Lung (tissue), 12 donors: ENCODE measurements around the gene CLRN1. TPM values are rescaled to one million over a fixed set of nuclear protein-coding genes. Genes with fewer than 3 reads are reported as not detected.
A peak's percentile ranks its signal among the peaks of the same experiment; 100 is the strongest.

Source experiments
- ATAC-seq: fragments of 200-7000 bp; cut with Tn5 transposase; one replicate; pipeline ENCODE4 v1.9.1; 2020; ENCODE audit warnings: moderate number of reproducible peaks; ENCODE audit not compliant: insufficient read depth, low FRiP score
- DNase-seq, 3 donors: peaks; one replicate each; pipeline ENCODE4 v3.0.0-alpha.2; 2013 to 2017
- H3K27ac ChIP-seq, 2 donors: one replicate each; pipeline ENCODE4 v1.5.1; 2013; ENCODE audit warnings: mild to moderate bottlenecking in 2 of 2, moderate library complexity in 2 of 2, control low read depth in 1 of 2, inconsistent platforms in 1 of 2, low read depth in 1 of 2, low read length in 1 of 2
- H3K27me3 ChIP-seq, 3 donors: one replicate each; pipeline ENCODE4 v1.5.1; 2013; ENCODE audit warnings: low read length in 2 of 3; ENCODE audit not compliant: control insufficient read depth in 3 of 3, insufficient read depth in 3 of 3
- H3K36me3 ChIP-seq, 4 donors: one replicate each; pipeline ENCODE4 v1.5.1; 2013; ENCODE audit warnings: low read length in 4 of 4, mild to moderate bottlenecking in 1 of 4, moderate library complexity in 1 of 4; ENCODE audit not compliant: control insufficient read depth in 4 of 4, insufficient read depth in 4 of 4
- H3K4me1 ChIP-seq, 5 donors: one replicate each; pipeline ENCODE4 v1.5.1; 2013; ENCODE audit warnings: low read length in 5 of 5, mild to moderate bottlenecking in 2 of 5, moderate library complexity in 1 of 5; ENCODE audit not compliant: control insufficient read depth in 5 of 5, insufficient read depth in 5 of 5
- H3K4me3 ChIP-seq: one replicate; pipeline ENCODE4 v1.5.1; 2013; ENCODE audit warnings: mild to moderate bottlenecking, control low read depth, moderate library complexity
- H3K9ac ChIP-seq, 2 donors: one replicate each; pipeline ENCODE4 v1.5.1; 2013; ENCODE audit warnings: low read length in 2 of 2, control low read depth in 1 of 2; ENCODE audit not compliant: insufficient read depth in 1 of 2
- H3K9me3 ChIP-seq, 4 donors: one replicate each; pipeline ENCODE4 v1.5.1; 2013; ENCODE audit warnings: low read length in 3 of 4, mild to moderate bottlenecking in 1 of 4, moderate library complexity in 1 of 4; ENCODE audit not compliant: control insufficient read depth in 4 of 4, insufficient read depth in 3 of 4
- WGBS, 2 donors: extraction: QIAGEN DNeasy Blood & Tissue Kit; methylation state at CpG; one replicate each; pipeline ENCODE4 v1.1.7; 2013; 5-methylcytosine and 5-hydroxymethylcytosine counted together
- polyA plus RNA-seq, 2 donors: library from polyadenylated mRNA; stranded (reverse); fragments of 200-250 nt; gene quantifications; one replicate each; pipeline ENCODE4 v1.2.1, GENCODE V29; 2013
- total RNA-seq, 2 donors: library from RNA; depleted of rRNA in 1 of 2; stranded (reverse); fragments of >200 nt in 1 of 2; gene quantifications; one replicate each; pipeline ENCODE4 v1.2.1, GENCODE V29; 2014 to 2021
- TF ChIP-seq, protein P1 (sequence below): IDR thresholded peaks from 2 replicates; pipeline ENCODE4 v1.5.1; 2012; ENCODE audit warnings: mild to moderate bottlenecking; ENCODE audit errors: control extremely low read depth, extremely low read depth
- donor health status: control.
- donor health status: control.
- donor health status: Bipolar disorder and iron deficiency.
- donor health status: healthy.
- donor health status: DM: yes; HTN: yes; CAD: no.

The CLRN1 gene
- total and polyA plus RNA-seq, 4 donors: not detected

DNA sequence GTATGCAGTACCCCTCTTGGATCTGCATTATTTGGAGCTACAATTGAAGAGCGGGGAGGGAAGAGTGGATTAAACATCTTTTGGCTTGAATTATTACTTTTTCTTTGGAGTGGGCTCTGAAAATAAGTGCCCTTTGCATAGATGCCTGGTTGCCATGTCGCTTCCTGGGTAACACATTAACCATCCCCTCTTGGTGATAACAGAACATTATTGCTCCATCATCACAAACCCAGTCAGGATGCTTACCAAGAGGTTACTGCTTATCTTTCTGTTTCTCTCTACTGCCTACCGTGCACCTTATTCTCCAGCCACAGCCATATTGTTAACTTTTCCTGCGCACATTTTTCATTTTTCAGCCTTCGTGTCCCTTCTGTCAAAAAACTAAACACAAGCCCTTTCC is 42.7 kb upstream of the CLRN1 start:
- Histone ChIP-seq H3K4me3 (no peak overlapping the region), H3K4me1 (peaks cover 0 to 2% (median 0%) of the 10 kb centered on the region in 5 donors), H3K27me3 (peaks cover 0 to 3% (median 0%) of the 10 kb centered on the region in 3 donors), H3K36me3 (no peaks in the 10 kb centered on the region), H3K9me3 (no peaks in the 10 kb centered on the region), H3K27ac (no peak overlapping the region), H3K9ac (no peak overlapping the region)
- DNase-seq: no peak
- WGBS, 2 donors: 86 to 91% methylated on average over 5 of the region's 5 CpGs
- ATAC-seq: no peak
- TF ChIP-seq, protein P1, sequence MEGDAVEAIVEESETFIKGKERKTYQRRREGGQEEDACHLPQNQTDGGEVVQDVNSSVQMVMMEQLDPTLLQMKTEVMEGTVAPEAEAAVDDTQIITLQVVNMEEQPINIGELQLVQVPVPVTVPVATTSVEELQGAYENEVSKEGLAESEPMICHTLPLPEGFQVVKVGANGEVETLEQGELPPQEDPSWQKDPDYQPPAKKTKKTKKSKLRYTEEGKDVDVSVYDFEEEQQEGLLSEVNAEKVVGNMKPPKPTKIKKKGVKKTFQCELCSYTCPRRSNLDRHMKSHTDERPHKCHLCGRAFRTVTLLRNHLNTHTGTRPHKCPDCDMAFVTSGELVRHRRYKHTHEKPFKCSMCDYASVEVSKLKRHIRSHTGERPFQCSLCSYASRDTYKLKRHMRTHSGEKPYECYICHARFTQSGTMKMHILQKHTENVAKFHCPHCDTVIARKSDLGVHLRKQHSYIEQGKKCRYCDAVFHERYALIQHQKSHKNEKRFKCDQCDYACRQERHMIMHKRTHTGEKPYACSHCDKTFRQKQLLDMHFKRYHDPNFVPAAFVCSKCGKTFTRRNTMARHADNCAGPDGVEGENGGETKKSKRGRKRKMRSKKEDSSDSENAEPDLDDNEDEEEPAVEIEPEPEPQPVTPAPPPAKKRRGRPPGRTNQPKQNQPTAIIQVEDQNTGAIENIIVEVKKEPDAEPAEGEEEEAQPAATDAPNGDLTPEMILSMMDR: no peak

DNA sequence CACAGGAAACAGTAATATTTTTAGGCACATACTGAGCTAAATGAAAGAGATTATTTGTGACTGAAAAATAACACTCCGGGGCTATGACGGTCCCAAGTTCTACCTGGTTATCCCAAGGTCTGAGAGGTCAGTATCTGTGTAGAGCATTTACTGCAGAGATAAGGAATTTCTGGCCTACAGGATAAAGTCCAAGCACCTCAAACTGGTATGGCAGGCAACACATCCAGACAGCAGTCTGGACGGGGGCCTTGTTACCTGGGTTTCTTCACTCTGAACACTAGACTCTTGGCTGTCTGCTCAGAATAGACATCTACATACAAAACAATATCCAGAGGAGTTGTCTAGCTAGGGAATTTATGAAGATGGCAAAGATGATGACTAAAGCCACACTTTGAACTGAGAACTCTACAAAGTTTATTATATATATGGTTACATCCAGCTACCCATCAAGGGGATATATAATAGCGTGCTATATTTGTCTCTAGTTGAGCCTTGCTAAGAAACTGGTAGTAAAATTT is 42.0 kb upstream of the CLRN1 start:
- no peaks in the 10 kb centered on the region for H3K9me3 ChIP-seq
- no peak overlapping the region for H3K27ac ChIP-seq
- peaks cover 0 to 3% (median 0%) of the 10 kb centered on the region in 3 donors for H3K27me3 ChIP-seq
- 63 to 76% methylated on average over 4 of the region's 4 CpGs for WGBS, 2 donors
- no peak for ATAC-seq
- H3K36me3 ChIP-seq: no peaks in the 10 kb centered on the region
- no peak overlapping the region for H3K4me3 ChIP-seq
- no peak for DNase-seq
- H3K4me1 ChIP-seq: peaks cover 0 to 2% (median 0%) of the 10 kb centered on the region in 5 donors
- no peak overlapping the region for H3K9ac ChIP-seq
- TF ChIP-seq, protein P1: no peak

DNA sequence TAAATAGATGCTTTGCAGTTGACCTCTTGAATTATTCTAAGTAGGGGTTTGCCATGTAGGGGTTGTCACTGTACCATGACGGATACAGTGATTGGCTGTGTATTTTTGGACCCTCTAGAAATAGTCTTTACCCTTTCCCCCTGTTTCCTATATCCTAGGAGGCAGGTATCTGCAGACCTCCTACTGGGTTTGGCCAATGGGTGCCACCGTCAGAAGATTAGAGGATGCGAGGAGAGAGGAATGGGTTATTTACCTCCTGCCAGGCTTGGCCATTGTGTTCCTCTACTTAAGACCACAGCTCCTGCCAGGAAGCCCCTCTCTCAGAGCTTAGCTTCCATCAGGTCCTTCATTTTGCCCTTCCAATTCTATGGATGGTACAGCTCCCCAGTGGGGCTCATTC is 40.2 kb upstream of the CLRN1 start:
- Histone ChIP-seq H3K9me3 (no peaks in the 10 kb centered on the region), H3K36me3 (no peaks in the 10 kb centered on the region), H3K4me3 (no peak overlapping the region), H3K27me3 (no peaks in the 10 kb centered on the region), H3K27ac (no peak overlapping the region), H3K4me1 (peaks cover 0 to 2% (median 0%) of the 10 kb centered on the region in 5 donors), H3K9ac (no peak overlapping the region)
- ATAC-seq: no peak
- WGBS, 2 donors: 84 to 96% methylated on average over 3 of the region's 3 CpGs
- DNase-seq: no peak
- TF ChIP-seq, protein P1: no peak

DNA sequence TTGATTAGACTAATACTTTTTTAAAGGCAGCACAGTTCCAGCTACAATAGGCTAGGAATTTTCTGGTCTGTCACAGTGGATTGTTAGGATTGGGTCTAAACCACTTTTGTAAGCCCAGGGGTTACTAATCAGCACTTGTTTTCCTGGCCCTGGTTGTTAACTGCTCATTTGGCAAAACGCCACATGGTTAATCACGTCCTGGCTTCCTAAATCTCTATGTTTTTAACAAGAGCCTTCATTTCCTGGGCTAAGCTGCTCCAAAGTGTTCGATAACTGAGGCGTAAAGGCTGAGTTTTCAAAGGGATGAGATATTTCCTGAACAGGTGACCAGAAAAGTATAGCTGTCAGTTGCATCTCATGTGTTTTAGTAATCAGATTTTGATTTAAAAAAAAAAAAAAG is 38.9 kb upstream of the CLRN1 start:
- no peaks in the 10 kb centered on the region for H3K9me3 ChIP-seq
- no peak overlapping the region for H3K9ac ChIP-seq
- DNase-seq (peak in 2 of 3 donors; percentile 10), ATAC-seq (no peak)
- TF ChIP-seq, protein P1: no peak
- no peaks in the 10 kb centered on the region for H3K36me3 ChIP-seq
- peaks cover 0 to 2% (median 0%) of the 10 kb centered on the region in 5 donors for H3K4me1 ChIP-seq
- no peaks in the 10 kb centered on the region for H3K27me3 ChIP-seq
- no peak overlapping the region for H3K27ac ChIP-seq
- no peak overlapping the region for H3K4me3 ChIP-seq
- WGBS, 2 donors: 31 to 37% methylated on average over 4 of the region's 4 CpGs
